Activated CD4-positive, alpha-beta T cell treated with anti-CD3 and anti-CD28 coated beads, Interleukin-2, Interleukin-6, amounts not matched to agents 100 ng/mL and 50 ng/mL, durations not matched to agents 16 hours and 8 hours (primary cell): ENCODE results near the gene AATK.
"Not testable (repeated sequence)": the region's sequence is repeated elsewhere in the genome, so short reads cannot be mapped to it uniquely, and the experiment has no call there.

Experiments used
- DNase-seq: peaks from one replicate; pipeline ENCODE4 v3.0.0-alpha.2; 2020

The AATK gene

GRCh38 chr17:81086789-81087551 is 79.1 kb downstream of the AATK start:
- DNase-seq = no peak

GRCh38 chr17:81085420-81085911 is 80.6 kb downstream of the AATK start:
- DNase-seq = no peak

- DNase-seq = no peak
Measured at GRCh38 chr17:81084680-81085419, 81.2 kb downstream of the AATK start.

- DNase-seq = no peak
Measured at GRCh38 chr17:81083125-81083765, 82.8 kb downstream of the AATK start.

DNA sequence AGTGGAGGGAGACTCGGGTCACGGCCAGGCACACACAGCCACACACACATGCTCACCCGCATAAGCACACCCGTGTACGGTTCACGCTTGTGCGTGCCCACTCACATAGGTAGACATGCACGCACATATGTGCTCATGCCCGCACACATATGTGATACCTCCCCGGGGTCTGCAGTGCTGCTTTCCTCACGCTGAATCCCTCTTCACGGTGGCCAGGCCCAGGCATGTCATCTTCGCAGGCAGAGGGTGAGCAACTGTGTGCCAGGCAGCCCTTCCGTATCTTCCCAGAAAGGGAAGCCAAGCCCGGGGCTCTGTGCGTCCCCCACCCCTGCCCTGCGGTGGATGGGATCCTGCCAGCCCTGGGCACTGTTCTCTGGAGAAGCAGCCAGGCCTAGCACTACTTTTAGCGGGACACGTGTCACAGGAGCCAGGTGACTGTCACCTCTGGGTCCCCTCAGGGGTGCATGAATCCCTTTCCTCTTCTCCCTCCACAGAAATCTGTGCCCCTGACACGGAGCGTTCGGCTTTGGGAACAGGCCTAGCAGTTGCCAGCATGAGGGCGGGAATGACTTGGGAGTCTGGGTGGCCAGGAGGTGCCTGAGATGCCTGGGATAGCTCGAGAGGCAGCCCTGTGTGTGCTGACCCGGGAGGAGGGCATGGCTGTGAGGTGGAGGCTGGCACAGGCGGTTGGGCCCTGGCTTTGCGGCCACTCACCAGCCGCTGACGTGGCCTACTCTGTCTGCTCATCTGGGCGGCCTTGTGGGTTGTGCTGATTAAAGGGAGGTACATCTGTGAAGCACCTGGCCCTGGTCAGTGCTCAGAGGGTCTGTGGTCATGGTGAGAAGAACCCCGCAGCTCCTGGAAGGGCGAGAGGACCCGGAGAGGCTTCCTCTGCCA is 83.6 kb downstream of the AATK start:
- DNase-seq = no peak

DNA sequence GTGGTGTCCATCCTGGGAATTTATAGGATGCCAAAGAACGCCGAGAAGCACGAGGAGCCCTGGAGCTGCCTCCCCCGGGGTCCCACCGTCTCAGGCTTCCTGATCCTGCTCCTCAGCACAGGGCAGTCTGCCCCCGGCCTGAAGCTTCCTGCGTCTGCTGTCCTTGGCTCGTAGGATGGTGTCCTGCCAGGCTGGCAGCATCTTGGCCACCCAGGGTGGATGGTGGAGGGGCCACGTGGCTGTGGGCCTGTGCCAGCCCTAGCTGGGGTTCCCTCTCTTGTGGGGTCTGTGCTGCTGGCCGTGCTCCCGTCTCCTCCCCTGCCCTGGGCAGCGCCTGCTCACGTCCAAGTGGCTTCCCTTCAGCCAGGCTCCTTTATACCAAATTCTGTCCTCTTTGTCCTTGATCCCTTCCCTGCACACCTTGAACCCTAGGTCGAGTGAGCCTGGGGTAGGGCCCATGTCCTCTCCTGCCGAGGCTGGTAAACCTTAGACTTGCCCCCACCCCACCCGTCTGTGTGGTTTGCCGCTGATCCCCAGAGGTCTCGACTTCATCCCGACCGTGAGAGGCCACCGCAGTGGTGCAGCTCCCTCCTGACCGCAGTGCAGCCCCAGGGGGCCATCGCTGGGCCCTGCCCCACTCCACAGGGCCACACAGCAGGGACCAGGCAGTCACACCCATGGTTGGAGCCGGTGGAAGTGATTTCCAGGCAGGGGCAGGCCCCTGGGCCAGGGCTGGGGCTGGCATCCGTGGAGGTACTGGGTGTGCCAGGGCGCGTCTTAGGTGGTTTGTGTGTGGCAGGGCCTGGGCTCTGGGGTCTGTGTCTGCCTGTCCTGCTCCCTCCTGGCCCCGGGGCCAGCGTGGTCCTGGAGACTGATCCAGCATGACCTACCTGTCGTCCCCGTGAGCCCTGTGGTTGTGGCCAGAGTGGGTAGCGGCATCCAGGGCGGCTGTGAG is 84.5 kb downstream of the AATK start:
- DNase-seq = no peak

GRCh38 chr17:81080019-81080418 is 86.0 kb downstream of the AATK start:
- no peak for DNase-seq

DNA sequence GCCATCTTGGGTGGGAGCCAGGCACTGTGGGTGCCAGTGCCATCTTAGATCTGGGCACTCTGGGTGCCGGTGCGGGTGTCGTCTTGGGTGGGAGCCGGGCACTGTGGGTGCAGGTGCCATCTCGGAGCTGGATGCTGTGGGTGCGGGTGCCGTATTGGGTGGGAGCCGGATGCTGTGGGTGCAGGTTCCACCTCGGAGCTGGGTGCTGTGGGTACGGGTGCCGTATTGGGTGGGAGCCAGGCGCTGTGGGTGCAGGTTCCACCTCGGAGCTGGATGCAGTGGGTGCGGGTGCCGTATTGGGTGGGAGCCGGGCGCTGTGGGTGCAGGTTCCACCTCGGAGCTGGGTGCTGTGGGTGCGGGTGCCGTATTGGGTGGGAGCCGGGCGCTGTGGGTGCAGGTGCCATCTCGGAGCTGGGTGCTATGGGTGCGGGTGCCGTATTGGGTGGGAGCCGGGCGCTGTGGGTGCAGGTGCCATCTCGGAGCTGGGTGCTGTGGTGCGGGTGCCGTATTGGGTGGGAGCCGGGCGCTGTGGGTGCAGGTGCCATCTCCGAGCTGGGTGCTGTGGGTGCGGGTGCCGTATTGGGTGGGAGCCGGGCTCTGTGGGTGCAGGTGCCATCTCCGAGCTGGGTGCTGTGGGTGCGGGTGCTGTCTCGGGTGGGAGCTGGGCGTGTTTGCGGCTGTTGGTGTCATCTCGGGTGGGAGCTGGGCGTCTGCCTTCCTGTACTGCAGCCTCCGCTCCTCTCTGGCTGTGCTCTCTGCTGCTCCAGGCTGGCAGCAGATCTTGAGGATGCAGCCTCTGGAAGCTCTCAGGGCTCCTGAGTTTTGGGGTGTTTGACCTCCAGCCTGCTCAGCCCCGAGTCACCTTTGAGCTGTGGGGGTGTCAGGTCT is 87.8 kb downstream of the AATK start:
- DNase-seq = not testable (repeated sequence)

- no peak for DNase-seq
Measured at GRCh38 chr17:81076141-81076679, 89.8 kb downstream of the AATK start.

DNA sequence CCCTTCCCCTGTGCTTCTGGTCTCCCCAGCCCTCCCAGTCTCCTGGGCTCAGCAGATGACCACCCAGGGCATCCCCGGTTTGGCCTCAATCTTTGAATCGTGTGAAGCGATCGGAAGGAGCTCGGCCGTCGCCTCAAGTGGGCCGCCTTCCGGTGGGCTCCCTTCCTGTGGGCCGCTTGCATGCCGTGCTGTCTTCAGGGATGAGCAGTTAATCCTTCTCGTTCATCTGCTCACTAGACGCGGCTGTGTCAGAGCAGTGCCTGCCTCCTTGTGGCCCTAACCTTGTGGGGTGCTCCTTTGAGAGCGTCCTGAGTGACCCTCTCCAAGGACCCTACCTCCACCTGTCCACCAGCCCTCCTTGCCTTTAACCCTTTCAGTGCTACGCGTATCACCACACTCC is 90.7 kb downstream of the AATK start:
- DNase-seq = no peak

GRCh38 chr17:81074875-81075274 is 91.1 kb downstream of the AATK start:
- no peak for DNase-seq

- no peak for DNase-seq
Measured at GRCh38 chr17:81073967-81074839, 91.8 kb downstream of the AATK start.

- no peak for DNase-seq
Measured at GRCh38 chr17:81071761-81072741, 94.0 kb downstream of the AATK start.

- DNase-seq = no peak
Measured at GRCh38 chr17:81070541-81071246, 95.3 kb downstream of the AATK start.

- no peak for DNase-seq
Measured at GRCh38 chr17:81069135-81069645, 96.8 kb downstream of the AATK start.

GRCh38 chr17:81068411-81069134 is 97.4 kb downstream of the AATK start:
- no peak for DNase-seq
